PC-3 (cell line): ENCODE measurements around the gene ANGPTL4.

ENCODE experiments used
- CTCF ChIP-seq: fragments of 300-600 bp; sonication (generic); conservative IDR thresholded peaks from 2 replicates; pipeline ENCODE4 v1.5.1; 2017; ENCODE audit warnings: antibody characterized with exemption, low read depth, mild to moderate bottlenecking, low read length
- EZH2 ChIP-seq: fragments of 300-600 bp; sonication (generic); IDR thresholded peaks from one replicate; pipeline ENCODE4 v1.6.1; 2017; ENCODE audit warnings: antibody characterized with exemption, mild to moderate bottlenecking, low read length; ENCODE audit not compliant: unreplicated experiment
- EZH2phosphoT487 ChIP-seq: fragments of 300-600 bp; sonication (generic); IDR thresholded peaks from 2 replicates; pipeline ENCODE4 v1.6.1; 2018; ENCODE audit warnings: mild to moderate bottlenecking, antibody characterized with exemption, low read length, borderline replicate concordance

GRCh38 chr19:8324186-8325050 lies 39.5 kb upstream of the ANGPTL4 start:
- TF ChIP-seq CTCF, result peak; percentile 40; the same call in 1 of the 2 replicates
- TF ChIP-seq EZH2phosphoT487, result no peak
- no peak for TF ChIP-seq EZH2
